Panc1 (cell line): Measurements from ENCODE around the gene TRAPPC10. TPM values are rescaled to one million over a fixed set of nuclear protein-coding genes. Genes with fewer than 3 reads are reported as not detected.

ENCODE experiments used
- ATAC-seq: fragments of 200-7000 bp; cut with Tn5 transposase; 2 replicates; pipeline ENCODE4 v1.9.1; 2020; ENCODE audit warnings: mild to moderate bottlenecking, moderate library complexity
- BruUV-seq: library from RNA; stranded (reverse); fragments of 400-500 nt; replicated peaks from 2 replicates; lab custom pipeline; 2021; lab: Mats Ljungman, UMichigan
- CTCF ChIA-PET: fragments of 300-600 bp; sonication (Branson Sonifier 250); formaldehyde crosslinking; loops from one replicate; lab custom pipeline; 2022; ENCODE audit warnings: antibody characterized with exemption; lab: Charles Lee
- POLR2A ChIA-PET: fragments of 300-600 bp; sonication (Branson Sonifier 250); formaldehyde crosslinking; loops from one replicate; lab custom pipeline; 2022; ENCODE audit warnings: antibody characterized with exemption; lab: Charles Lee
- DNase-seq: peaks from one replicate; pipeline ENCODE4 v3.0.0-alpha.2; 2010; ENCODE audit warnings: low read depth, low spot score
- H3K27ac ChIP-seq: 2 replicates; pipeline ENCODE4 v1.5.1; 2011; ENCODE audit warnings: mild to moderate bottlenecking, low read length, inconsistent platforms
- H3K27me3 ChIP-seq: fragments of 200-500 bp; sonication (Bioruptor generic); 2 replicates; pipeline ENCODE4 v1.6.0; 2014; ENCODE audit warnings: low read length, inconsistent platforms; ENCODE audit not compliant: control insufficient read depth, insufficient read depth
- H3K36me3 ChIP-seq: fragments of 200-500 bp; sonication (Bioruptor generic); 2 replicates; pipeline ENCODE4 v1.5.1; 2014; ENCODE audit warnings: inconsistent platforms, mild to moderate bottlenecking, low read length, moderate library complexity; ENCODE audit not compliant: control insufficient read depth, insufficient read depth
- H3K4me1 ChIP-seq: 2 replicates; pipeline ENCODE4 v1.5.1; 2011; ENCODE audit warnings: inconsistent platforms, mild to moderate bottlenecking, low read length, moderate library complexity; ENCODE audit not compliant: control insufficient read depth, insufficient read depth
- H3K4me3 ChIP-seq, 2 experiments: 2 replicates each; pipeline ENCODE4 v1.5.1; 2011 to 2012; ENCODE audit warnings: low read depth in 2 of 2, low read length in 2 of 2, mild to moderate bottlenecking in 2 of 2, inconsistent platforms in 1 of 2, moderate library complexity in 1 of 2
- H3K9me3 ChIP-seq: fragments of 200-500 bp; sonication (Bioruptor generic); 2 replicates; pipeline ENCODE4 v1.5.1; 2014; ENCODE audit warnings: low read depth, mild to moderate bottlenecking, inconsistent platforms, low read length, moderate library complexity; ENCODE audit not compliant: control insufficient read depth, insufficient read depth
- POLR2AphosphoS5 ChIP-seq: IDR thresholded peaks from 2 replicates; pipeline ENCODE4 v1.6.1; 2012; ENCODE audit warnings: mild to moderate bottlenecking, low read depth, low read length, moderate library complexity
- SIN3A ChIP-seq: IDR thresholded peaks from 2 replicates; pipeline ENCODE4 v1.6.1; 2012; ENCODE audit warnings: low read depth, mild to moderate bottlenecking, low read length, moderate library complexity, borderline replicate concordance; ENCODE audit not compliant: insufficient read depth
- TCF7L2 ChIP-seq: IDR thresholded peaks from 2 replicates; pipeline ENCODE4 v1.6.1; 2011; ENCODE audit warnings: mild to moderate bottlenecking, low read depth, low read length, inconsistent platforms
- in situ Hi-C: cut with HindIII; loops from 2 replicates; pipeline ENCODE4 v1.10.0; 2016; ENCODE audit warnings: low sequenced_read_pairs, low pct_unique_long_range_greater_than_20kb
- intact Hi-C: fragments of 100-400 bp; cut with micrococcal nuclease; formaldehyde crosslinking; loops from one replicate; pipeline ENCODE4 v1.10.0; 2022; ENCODE audit not compliant: unreplicated experiment
- total RNA-seq: library from RNA; stranded (reverse); gene quantifications from one replicate; pipeline ENCODE4 v1.2.1, GENCODE V29; 2021; ENCODE audit not compliant: unreplicated experiment
- TF ChIP-seq, protein P1 (sequence below): fragments of 450-650 bp; IDR thresholded peaks from 2 replicates; pipeline ENCODE4 v1.5.1; 2017; ENCODE audit warnings: mild to moderate bottlenecking
- TF ChIP-seq, protein P2 (sequence below), 2 experiments: IDR thresholded peaks; 2 replicates each; pipeline ENCODE4 v1.6.1; 2011 to 2012; ENCODE audit warnings: low read depth in 2 of 2, control low read depth in 1 of 2, low read length in 1 of 2, mild to moderate bottlenecking in 1 of 2, moderate library complexity in 1 of 2; ENCODE audit not compliant: insufficient read depth in 1 of 2

TRAPPC10 gene
- total RNA-seq, 1 experiment from 2014 or later, result 34.5 TPM

- Histone ChIP-seq H3K27me3 (no peaks in the 10 kb centered on the region), H3K27ac (no peak overlapping the region), H3K4me3 (no peak overlapping the region), H3K36me3 (no peaks in the 10 kb centered on the region), H3K4me1 (no peaks in the 10 kb centered on the region), H3K9me3 (no peaks in the 10 kb centered on the region)
- POLR2A ChIA-PET, result no interaction called here
- CTCF ChIA-PET, result no interaction called here
- BruUV-seq, result no TSS peak
- DNase-seq (no peak), ATAC-seq (no peak)
- intact Hi-C loops (no loop called here), in situ Hi-C loops (no loop called here)
- TF ChIP-seq, protein P1, sequence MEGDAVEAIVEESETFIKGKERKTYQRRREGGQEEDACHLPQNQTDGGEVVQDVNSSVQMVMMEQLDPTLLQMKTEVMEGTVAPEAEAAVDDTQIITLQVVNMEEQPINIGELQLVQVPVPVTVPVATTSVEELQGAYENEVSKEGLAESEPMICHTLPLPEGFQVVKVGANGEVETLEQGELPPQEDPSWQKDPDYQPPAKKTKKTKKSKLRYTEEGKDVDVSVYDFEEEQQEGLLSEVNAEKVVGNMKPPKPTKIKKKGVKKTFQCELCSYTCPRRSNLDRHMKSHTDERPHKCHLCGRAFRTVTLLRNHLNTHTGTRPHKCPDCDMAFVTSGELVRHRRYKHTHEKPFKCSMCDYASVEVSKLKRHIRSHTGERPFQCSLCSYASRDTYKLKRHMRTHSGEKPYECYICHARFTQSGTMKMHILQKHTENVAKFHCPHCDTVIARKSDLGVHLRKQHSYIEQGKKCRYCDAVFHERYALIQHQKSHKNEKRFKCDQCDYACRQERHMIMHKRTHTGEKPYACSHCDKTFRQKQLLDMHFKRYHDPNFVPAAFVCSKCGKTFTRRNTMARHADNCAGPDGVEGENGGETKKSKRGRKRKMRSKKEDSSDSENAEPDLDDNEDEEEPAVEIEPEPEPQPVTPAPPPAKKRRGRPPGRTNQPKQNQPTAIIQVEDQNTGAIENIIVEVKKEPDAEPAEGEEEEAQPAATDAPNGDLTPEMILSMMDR, result no peak
- TF ChIP-seq SIN3A, result no peak
- TF ChIP-seq POLR2AphosphoS5, result no peak
- TF ChIP-seq TCF7L2, result no peak
- TF ChIP-seq, protein P2, sequence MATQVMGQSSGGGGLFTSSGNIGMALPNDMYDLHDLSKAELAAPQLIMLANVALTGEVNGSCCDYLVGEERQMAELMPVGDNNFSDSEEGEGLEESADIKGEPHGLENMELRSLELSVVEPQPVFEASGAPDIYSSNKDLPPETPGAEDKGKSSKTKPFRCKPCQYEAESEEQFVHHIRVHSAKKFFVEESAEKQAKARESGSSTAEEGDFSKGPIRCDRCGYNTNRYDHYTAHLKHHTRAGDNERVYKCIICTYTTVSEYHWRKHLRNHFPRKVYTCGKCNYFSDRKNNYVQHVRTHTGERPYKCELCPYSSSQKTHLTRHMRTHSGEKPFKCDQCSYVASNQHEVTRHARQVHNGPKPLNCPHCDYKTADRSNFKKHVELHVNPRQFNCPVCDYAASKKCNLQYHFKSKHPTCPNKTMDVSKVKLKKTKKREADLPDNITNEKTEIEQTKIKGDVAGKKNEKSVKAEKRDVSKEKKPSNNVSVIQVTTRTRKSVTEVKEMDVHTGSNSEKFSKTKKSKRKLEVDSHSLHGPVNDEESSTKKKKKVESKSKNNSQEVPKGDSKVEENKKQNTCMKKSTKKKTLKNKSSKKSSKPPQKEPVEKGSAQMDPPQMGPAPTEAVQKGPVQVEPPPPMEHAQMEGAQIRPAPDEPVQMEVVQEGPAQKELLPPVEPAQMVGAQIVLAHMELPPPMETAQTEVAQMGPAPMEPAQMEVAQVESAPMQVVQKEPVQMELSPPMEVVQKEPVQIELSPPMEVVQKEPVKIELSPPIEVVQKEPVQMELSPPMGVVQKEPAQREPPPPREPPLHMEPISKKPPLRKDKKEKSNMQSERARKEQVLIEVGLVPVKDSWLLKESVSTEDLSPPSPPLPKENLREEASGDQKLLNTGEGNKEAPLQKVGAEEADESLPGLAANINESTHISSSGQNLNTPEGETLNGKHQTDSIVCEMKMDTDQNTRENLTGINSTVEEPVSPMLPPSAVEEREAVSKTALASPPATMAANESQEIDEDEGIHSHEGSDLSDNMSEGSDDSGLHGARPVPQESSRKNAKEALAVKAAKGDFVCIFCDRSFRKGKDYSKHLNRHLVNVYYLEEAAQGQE (IDR thresholded peaks at IDR 0.05; ENCODE audit: insufficient read depth in 1 of 2, low read depth in 2 of 2, low read length in 1 of 2), result no peak
These were observed 6.5 kb upstream of the TRAPPC10 start for GRCh38 chr21:44005593-44005992.

DNA sequence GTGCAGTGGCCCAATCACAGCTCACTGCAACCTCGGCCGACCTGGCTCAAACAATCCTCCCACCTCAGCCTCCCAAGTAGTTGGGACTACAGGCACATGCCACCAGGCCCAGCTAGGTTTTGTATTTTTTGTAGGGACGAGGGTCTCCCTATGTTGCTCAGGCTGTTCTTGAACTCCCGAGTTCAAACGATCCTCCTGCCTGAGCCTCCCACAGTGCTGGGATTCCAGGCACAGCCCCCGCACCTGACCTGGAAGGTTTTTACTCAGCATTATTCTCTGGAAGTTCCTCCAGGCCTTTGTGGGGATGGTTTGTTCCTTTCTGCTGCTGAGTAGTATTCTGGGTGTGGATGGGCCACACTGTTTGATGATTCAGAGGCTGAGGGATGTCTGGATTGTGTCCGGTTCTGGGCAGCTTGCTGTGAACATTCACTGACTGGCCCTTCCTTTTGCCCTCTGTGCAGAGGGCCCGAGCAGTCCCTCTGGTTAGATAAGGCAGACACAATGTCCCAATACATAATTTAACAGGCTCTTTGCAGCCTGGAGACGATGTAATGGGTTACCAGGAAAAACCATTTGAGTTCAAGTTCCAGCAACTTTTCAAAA is 6.0 kb upstream of the TRAPPC10 start:
- ATAC-seq (peak; percentile 73; the same call in 1 of the 2 replicates), DNase-seq (peak; percentile 10)
- ChIA-PET POLR2A (no interaction called here), CTCF (no interaction called here)
- no peaks in the 10 kb centered on the region for H3K9me3 ChIP-seq
- no TSS peak for BruUV-seq
- no peak overlapping the region for H3K27ac ChIP-seq
- TF ChIP-seq SIN3A, result no peak
- TF ChIP-seq, protein P2 (IDR thresholded peaks at IDR 0.05; ENCODE audit: insufficient read depth in 1 of 2, low read depth in 2 of 2, low read length in 1 of 2), result no peak
- TF ChIP-seq, protein P1, result no peak
- TF ChIP-seq TCF7L2, result no peak
- TF ChIP-seq POLR2AphosphoS5, result no peak
- in situ Hi-C loops, result no loop called here
- H3K4me1 ChIP-seq, result no peaks in the 10 kb centered on the region
- intact Hi-C loops, result no loop called here
- no peaks in the 10 kb centered on the region for H3K36me3 ChIP-seq
- H3K27me3 ChIP-seq, result no peaks in the 10 kb centered on the region
- no peak overlapping the region for H3K4me3 ChIP-seq
